ENCODE data around the gene ANAPC7. TPM values are rescaled to one million over a fixed set of nuclear protein-coding genes. Genes with fewer than 3 reads are reported as not detected.
A peak's percentile ranks its signal among the peaks of the same experiment; 100 is the strongest.

ANAPC7 gene
- total RNA-seq, 1 experiment from 2014 or later = 91.1 TPM

DNA sequence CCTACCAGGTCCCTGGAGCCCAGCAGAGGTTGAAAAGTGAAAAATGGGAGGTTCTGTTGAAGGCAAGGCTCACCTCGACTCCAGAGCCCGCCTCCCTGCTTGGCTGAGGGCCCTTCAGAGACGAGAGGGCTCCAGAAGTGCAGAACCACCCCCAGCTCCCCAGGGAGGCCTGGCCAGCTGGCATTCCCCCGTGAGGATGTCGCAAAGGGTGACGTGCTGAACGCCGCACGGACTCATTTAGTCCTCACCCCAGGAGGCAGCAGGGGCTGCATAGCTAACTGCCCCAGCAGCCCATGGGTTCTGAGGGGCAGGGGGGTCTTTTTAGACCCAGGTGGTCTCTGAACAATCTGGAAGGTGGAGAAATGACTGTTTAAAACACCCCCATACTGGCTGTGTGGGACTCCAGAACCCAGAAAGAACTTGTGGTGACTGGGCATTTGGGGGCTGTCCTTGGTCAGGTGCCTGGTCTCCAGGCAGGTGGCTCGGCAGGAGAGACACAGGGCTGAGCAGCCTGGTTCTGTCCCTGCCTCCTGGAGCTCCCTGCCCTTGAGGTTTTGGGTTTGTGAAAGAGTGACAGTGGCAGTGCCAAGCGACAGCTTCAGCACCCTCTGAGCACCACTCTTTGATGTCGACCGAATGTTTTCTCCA, 32.0 kb downstream of the ANAPC7 start:
- H3K27me3 ChIP-seq (ENCODE audit: insufficient read depth, low read length) = no peaks in the 10 kb centered on the region
- no peak overlapping the region for H3K4me3 Mint-ChIP-seq
- H3K18ac ChIP-seq (ENCODE audit: insufficient read length, low read depth, low read length) = no peak overlapping the region
- H3K4me1 ChIP-seq (ENCODE audit: insufficient read depth, low read length) = no peaks in the 10 kb centered on the region
- no peak overlapping the region for H2BK15ac ChIP-seq (ENCODE audit: low read depth, low read length)
- TF ChIP-seq, protein P1, sequence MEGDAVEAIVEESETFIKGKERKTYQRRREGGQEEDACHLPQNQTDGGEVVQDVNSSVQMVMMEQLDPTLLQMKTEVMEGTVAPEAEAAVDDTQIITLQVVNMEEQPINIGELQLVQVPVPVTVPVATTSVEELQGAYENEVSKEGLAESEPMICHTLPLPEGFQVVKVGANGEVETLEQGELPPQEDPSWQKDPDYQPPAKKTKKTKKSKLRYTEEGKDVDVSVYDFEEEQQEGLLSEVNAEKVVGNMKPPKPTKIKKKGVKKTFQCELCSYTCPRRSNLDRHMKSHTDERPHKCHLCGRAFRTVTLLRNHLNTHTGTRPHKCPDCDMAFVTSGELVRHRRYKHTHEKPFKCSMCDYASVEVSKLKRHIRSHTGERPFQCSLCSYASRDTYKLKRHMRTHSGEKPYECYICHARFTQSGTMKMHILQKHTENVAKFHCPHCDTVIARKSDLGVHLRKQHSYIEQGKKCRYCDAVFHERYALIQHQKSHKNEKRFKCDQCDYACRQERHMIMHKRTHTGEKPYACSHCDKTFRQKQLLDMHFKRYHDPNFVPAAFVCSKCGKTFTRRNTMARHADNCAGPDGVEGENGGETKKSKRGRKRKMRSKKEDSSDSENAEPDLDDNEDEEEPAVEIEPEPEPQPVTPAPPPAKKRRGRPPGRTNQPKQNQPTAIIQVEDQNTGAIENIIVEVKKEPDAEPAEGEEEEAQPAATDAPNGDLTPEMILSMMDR (conservative IDR thresholded peaks at IDR 0.05) = no peak
- no peak overlapping the region for H3K9ac ChIP-seq (ENCODE audit: extremely low read depth, insufficient read length, low read length)
- peak overlapping the region; percentile 23 to 92 (median 71); a peak in 3 of 7 replicates for H3K27ac Mint-ChIP-seq
- no peak overlapping the region for H3T11ph ChIP-seq (ENCODE audit: low read length)
- H2BK5ac ChIP-seq (ENCODE audit: insufficient read length, low read length) = no peak overlapping the region
- no peak overlapping the region for H3K27ac ChIP-seq (ENCODE audit: insufficient read length, low read depth, low read length)
- H3K79me1 ChIP-seq (ENCODE audit: insufficient read depth, low read depth, low read length, poor library complexity, severe bottlenecking) = no peaks in the 10 kb centered on the region
- H3K36me3 Mint-ChIP-seq (ENCODE audit: insufficient read depth in 1 of 3, low read depth in 3 of 3) = peaks cover 22 to 58% (median 43%) of the 10 kb centered on the region in 3 experiments
- H3K23me2 ChIP-seq (ENCODE audit: insufficient read length, low read depth, low read length, poor library complexity, severe bottlenecking) = no peaks in the 10 kb centered on the region
- no peak overlapping the region for H2AFZ ChIP-seq (ENCODE audit: low read length)
- no peak overlapping the region for H3K4ac ChIP-seq (ENCODE audit: low read depth, low read length)
- no peak overlapping the region for H2BK120ac ChIP-seq (ENCODE audit: low read depth, low read length, poor library complexity, severe bottlenecking)
- no peaks in the 10 kb centered on the region for H3K9me3 Mint-ChIP-seq
- H3K9me3 ChIP-seq (ENCODE audit: control insufficient read depth, low read depth, low read length) = no peaks in the 10 kb centered on the region
- H4K5ac ChIP-seq (ENCODE audit: insufficient read length, low read depth, low read length) = no peak overlapping the region
- H3K56ac ChIP-seq (ENCODE audit: insufficient read length, low read depth, low read length) = no peak overlapping the region
- H4K20me1 ChIP-seq (ENCODE audit: control insufficient read depth, insufficient read depth, insufficient read length) = no peaks in the 10 kb centered on the region
- WGBS (ENCODE audit: extremely low coverage, insufficient read length, low lambda C conversion rate) = no CpG with 5 or more reads among the region's 13 CpGs
- peak; percentile 33 for DNase-seq
- no peak overlapping the region for H3K23ac ChIP-seq (ENCODE audit: insufficient read length, low read depth, low read length)
- no peak overlapping the region for H2BK12ac ChIP-seq (ENCODE audit: insufficient read length, low read depth, low read length)
- no peak overlapping the region for H2BK20ac ChIP-seq (ENCODE audit: low read depth, low read length, poor library complexity, severe bottlenecking)
- no peak overlapping the region for H2AK5ac ChIP-seq (ENCODE audit: insufficient read length, low read length)
- no peaks in the 10 kb centered on the region for H3K79me2 ChIP-seq (ENCODE audit: insufficient read depth, low read length)
- no peaks in the 10 kb centered on the region for H3K27me3 Mint-ChIP-seq (ENCODE audit: low read depth)
- H3K4me2 ChIP-seq (ENCODE audit: insufficient read depth, insufficient read length, low read length) = no peak overlapping the region
- no peaks in the 10 kb centered on the region for H3K4me1 Mint-ChIP-seq
- no peak overlapping the region for H4K8ac ChIP-seq (replicated peaks; ENCODE audit: insufficient read length, low read depth, low read length)
- H4K91ac ChIP-seq (ENCODE audit: insufficient read length, low read depth, low read length) = no peak overlapping the region
- H3K14ac ChIP-seq (ENCODE audit: insufficient read depth, low read length) = no peak overlapping the region; the same call in 1 of the 2 replicates
